GM18498 (cell line): Measurements from ENCODE around the gene ZBTB7B.
A peak's percentile ranks its signal among the peaks of the same experiment; 100 is the strongest.

Source experiments
- ATAC-seq: cut with Tn5 transposase; IDR thresholded peaks from one replicate; pipeline ENCODE4 v1.9.1; 2021; ENCODE audit warnings: mild to moderate bottlenecking, moderate library complexity; ENCODE audit not compliant: unreplicated experiment

The ZBTB7B gene

DNA sequence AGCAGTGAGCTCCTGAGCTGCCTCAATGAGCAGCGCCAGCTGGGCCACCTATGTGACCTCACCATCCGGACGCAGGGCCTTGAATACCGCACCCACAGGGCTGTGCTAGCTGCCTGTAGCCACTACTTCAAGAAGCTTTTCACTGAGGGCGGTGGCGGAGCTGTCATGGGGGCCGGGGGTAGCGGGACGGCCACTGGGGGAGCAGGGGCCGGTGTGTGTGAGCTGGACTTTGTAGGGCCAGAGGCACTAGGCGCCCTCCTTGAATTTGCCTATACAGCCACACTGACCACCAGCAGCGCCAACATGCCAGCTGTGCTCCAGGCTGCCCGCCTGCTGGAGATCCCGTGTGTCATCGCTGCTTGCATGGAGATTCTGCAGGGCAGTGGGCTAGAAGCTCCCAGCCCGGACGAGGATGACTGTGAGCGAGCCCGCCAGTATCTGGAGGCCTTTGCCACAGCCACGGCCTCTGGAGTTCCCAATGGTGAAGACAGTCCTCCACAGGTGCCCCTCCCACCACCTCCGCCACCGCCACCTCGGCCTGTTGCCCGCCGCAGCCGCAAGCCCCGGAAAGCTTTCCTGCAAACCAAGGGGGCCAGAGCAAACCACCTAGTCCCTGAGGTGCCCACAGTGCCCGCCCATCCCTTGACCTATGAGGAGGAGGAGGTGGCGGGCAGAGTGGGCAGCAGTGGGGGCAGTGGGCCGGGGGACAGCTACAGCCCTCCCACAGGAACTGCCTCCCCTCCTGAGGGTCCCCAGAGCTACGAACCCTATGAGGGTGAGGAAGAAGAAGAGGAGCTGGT lies 12.3 kb downstream of the ZBTB7B start:
- no peak for ATAC-seq

DNA sequence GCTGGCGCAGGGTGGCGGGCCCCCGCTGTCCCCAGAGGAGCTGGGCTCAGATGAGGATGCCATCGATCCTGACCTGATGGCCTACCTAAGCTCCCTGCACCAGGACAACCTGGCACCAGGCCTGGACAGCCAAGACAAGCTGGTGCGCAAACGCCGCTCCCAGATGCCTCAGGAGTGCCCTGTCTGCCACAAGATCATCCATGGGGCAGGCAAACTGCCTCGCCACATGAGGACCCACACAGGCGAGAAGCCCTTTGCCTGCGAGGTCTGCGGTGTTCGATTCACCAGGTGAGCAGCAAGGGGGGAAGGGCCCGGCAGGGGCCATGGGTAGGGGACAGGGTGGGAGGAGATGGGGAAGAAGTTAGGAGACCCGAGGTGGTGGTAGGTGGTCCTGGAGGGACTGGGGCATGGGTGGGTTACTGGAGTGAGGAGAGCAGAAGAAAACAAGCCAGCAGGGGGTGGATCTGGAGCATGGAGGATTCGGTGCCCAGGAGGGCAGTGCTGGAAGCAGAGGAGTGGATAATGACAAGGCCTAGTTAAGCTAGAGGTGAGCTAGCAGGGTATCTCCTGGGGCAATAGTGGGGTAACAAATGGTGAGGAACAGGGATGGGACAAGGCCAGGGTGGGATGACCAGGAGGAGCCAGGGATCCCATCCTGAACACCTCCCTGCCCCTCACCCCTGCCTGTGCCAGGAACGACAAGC lies 13.1 kb downstream of the ZBTB7B start:
- no peak for ATAC-seq

DNA sequence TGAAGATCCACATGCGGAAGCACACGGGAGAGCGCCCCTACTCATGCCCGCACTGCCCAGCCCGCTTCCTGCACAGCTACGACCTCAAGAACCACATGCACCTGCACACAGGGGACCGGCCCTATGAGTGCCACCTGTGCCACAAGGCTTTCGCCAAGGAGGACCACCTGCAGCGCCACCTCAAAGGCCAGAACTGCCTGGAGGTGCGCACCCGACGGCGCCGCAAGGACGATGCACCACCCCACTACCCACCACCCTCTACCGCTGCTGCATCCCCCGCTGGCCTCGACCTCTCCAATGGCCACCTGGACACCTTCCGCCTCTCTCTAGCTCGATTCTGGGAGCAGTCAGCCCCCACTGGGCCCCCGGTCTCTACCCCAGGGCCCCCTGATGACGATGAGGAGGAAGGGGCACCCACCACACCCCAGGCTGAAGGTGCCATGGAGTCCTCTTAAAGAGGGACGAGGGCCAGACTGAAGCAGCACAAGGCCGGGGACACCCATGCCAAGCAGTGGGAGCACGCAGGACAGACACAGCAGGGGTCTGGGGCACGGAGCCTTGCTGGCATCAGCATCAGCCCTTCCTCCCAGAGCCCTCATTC lies 13.7 kb downstream of the ZBTB7B start:
- ATAC-seq: no peak

DNA sequence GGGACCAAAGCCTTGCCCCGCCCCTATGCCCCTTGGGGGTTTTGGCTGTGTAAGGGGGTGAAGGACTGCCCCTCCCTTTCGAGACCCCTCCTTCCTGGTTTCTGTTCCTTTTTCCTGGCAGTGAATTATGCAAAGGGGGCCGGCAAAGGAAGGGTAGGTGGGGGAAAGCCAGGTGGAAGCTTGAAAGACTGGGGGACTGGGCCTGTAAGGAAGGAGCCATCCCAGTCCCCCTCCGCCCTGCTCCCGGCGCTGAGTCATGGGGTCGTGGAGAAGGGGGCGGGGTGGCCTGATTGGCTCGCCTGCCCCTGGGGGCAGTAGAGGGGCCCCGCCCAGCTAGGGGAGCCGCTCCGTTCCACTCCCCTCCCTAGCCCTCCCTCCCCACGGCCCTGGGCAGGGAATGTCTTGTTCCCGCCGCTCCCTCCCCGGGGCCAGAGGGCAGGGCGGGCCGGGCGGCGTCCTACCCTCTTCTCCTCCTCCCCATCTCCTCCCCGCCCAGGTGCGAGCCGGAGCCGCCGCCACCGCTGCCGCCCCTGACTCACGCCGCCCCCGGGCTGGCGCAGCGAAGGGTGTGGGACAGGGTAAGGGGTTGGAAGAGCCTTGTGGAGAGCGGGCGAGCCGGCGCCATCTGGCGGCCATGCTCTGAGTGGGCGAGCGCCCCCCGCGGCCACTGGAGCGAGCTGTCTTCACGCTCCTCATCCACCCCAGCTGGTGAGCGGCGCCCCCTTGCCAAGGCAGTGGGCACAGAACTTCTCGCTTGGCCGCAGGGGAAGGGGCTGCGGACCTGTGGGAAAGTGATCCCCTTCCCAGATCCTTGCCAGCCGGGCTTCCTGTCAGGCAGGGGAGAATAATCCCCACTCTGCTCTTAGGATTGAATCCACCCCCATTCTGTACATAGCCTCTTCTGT lies 14.7 kb downstream of the ZBTB7B start:
- peak; percentile 77 for ATAC-seq

DNA sequence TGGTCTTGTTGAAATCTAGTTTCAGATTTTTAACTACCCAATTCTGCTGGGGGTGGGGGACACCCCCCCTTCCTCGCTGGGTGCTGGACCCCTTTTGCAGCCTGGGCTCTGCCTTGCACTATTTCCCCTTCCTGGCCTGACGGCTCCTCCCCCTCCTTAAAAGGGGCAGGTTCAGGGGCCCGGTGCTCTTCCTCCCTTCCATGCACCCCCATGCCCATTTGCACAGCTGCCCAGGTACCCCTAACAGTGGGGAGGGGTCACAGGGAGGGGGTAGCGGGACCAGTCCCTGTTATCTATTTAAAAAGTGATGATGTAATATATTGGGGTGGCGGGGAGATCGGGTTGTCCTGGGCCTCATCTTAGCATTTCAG lies 15.3 kb downstream of the ZBTB7B start:
- ATAC-seq: no peak

DNA sequence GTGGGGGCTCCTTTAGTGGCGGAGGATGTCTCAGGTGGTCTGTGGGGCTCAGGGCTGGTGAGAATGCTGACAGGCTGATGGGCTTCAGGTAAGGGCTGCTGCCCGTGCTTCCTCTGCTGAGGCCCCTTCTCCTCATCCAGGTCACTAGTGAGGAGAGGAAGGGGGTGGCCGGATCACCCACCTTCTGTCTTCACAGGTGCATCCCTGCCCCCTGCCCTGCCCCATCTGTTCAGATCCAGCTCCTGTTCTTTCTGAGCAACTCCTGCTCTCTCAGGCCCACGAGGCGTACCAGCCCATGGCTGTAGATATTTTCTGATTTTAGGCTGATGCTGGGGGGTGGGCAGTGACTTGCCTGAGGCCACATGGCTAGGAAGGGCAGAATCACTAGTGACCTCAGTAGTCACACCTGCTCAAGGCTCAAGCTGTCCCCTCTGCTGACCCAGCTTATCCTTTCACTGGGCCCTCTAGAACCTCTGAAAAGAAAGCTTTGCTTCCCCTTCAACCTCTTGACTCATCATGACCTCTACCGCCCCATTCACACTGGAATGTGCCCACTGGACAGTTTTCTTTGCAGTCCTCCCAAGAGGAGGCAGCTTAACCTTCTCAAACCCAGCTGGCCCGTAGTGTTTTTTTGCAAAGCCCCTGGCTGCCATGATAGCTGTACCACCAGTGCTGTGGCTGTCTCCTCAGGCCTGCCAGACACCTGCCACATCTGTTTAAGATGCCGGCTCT lies 16.2 kb downstream of the ZBTB7B start:
- ATAC-seq: no peak

DNA sequence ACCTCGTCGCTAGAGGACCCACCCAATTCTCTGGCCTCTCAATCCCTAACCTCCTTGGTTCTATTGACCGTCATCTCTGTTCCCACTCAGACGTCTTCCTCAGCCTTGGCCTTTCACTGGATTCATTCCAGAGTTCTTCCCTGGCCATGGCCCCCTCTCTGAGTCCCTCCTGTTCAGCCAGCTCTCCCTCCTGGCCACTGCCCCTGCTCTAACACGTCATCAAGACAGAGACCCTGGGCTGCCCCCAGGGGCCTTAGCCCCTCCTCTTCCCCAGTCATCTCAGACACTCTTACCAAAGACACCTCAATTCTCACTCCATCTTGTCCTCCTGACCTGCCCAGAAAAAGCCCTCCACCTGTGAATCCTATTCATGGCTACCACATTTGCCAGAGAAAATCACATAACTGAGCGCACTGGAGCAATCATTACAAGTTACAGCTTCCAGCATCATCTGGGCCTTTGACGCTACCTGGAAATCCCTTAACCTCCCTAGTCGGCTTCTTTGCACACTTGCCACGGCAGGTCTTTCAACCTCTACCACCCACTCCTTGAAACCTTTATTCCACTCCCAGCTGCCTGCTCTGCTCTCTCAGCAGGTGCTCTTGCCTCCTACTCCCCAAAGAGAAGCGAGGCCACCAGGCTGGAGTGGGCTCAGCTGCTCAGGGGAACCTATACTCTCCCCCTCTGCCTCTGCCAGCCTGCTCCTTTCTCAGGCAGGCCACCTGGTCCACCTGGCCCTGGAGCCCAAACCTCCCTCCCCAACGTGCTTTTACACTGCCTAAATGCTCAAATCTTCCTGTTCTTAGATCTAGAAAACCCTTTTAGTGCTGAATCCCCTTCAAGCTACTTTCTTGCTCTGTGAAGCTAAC lies 17.0 kb downstream of the ZBTB7B start:
- ATAC-seq: no peak

DNA sequence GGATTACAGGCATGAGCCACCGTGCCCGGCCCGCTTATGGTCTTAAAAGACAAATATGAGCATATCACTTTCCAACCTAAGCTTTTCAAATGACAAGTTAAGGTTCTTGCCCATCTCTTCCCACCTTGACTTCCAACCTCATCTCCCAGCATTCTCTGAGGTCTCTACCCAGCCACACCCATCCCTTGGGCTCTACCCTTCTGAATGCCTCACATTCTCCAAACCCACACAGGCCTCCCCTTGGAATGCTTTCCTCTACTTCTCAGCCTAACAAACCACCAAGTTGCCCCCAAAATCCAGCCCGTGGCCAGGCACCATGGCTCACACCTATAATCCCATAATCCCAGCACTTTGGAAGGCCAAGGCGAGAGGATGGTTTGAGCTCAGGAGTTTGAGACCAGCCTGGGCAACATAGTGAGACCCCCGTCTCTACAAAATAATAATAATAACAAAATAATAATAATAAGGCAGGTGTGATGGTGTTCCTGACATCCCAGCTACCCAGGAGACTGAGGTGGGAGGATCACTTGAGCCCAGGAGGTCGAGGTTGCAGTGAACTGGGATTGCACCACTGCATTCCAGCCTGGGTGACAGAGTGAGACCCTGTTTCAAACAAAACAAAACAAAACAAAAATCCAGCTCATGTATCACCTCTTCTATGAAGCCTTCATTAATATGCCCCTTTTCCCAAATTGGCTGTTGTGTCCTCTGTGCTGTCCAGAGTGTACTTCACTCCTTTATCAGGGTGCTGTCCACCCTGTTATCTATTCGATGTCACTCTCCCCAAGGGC lies 19.7 kb downstream of the ZBTB7B start:
- ATAC-seq: no peak

DNA sequence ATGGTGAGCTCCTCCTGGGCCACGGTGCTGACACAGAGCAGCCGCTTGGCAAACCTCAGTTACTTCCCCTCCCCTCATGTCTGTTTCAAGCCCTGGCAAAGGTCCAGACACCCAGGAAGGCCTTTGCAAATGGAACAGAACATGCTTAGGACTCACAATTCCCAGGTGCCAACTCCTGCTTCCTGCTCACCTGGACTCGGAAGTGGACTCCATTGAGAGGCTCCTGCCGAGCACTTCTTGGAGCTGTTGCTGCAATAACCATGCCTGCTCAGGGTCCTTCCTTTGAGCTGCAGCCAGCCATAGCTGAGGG lies 20.3 kb downstream of the ZBTB7B start:
- ATAC-seq: no peak

DNA sequence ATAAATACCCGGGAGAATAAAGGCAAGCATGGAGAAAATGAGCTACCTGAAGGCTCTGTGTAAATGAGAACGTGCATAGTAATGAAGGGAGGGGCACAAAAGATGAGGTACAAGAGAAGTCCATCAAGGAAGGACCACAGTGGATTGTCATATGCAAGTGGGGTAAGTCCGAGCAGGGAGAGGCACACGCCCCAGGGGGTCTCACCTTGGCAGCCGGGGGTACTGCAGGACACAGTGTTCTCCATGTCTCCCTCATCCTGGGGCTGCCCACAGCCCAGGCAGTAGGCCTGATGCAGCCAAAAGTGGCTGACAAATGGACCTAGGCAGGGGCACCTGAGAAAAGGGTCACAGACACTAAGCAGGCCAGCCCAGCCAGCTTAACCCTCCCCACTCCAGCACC lies 21.0 kb downstream of the ZBTB7B start:
- no peak for ATAC-seq

DNA sequence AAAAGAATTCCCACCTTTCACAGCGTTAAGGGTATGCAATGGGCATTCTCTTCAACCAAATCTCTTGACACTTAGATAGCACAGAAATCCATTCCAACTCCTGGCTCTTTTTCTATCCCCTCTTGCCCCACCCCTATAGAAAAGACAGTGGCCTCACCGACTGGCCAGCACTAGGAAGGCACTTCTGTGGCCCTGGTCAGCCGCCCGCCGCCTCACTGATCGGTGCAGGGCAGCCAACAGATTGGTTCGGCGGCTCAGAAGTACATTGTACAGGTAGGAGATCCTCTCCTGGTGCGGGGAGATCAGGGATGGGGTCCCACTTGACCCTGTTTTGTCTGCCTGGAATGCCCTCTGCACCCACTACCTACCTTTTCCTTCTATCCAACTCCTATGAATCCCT lies 21.7 kb downstream of the ZBTB7B start:
- ATAC-seq: no peak

DNA sequence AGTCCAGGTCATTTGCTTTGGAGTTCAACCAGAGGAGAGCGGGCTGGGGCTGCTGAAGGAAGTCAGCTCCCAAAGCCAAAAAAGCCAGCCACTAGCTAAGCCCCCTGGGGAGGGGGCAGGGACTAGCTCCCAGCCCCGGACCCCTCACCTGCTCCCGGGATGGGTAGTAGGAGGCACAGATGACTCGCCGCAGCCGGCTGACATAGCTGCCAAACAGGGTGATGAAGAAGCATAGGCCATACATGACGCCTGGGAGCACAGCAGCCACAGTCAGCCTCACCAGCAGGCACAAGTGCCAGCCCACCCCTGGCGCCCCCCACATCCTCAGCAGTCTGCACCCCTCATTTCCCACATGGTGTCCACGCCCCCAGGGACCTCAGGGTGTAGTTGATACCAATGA lies 23.6 kb downstream of the ZBTB7B start:
- no peak for ATAC-seq

DNA sequence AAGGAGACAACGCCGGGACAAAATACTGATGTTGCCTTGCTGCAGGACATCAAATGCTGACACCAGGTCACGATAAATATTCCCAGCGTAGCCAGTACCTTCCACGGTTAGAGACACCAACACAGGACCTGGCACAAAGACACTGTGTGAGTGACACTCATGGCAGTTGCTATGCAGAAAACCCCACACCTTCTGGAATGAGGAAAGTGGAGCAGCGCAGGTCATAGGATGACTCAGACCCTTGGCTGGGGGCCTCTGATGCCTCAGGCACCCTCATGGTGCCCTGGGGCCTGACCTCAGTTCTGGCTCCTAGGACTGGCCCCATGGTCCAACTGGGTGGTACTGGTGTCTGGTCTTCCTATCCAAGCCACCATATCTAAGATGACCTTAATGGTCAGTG lies 24.0 kb downstream of the ZBTB7B start:
- ATAC-seq: no peak

DNA sequence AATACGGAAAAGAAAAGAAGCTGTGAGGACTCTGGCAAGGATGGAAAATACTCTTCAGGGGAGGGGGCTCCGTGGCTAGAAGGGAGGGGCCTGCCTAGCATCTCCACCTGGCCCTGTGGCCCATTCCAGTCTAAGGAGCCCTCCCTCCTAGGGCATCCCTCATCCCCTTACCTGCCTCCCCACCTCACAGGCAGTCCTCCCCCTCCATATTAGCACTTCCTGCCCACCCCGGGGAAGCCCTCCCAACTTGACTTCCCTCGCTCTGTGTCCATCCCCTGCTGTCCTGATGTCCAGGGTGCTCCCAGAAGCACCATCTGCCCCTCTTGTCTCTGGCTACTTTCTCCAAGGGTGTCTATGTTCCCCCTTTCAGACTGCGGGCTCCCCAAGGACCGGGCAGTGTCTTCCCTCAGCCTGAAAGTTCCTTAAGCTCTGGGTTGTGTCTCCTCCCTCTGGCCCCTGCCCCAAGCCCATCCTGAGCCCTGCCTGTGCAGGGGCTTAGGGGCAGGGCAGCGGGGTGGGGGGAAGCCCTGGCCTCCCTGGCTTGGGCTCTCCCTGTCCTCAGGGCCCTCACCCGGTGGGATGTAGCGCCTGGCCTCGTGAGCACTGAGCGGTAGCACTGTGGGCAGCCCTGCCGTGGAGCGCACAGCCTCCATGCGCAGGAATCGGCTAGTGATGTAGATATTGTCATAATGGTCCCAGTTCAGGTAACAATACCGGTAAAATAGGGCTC lies 27.1 kb downstream of the ZBTB7B start:
- no peak for ATAC-seq

DNA sequence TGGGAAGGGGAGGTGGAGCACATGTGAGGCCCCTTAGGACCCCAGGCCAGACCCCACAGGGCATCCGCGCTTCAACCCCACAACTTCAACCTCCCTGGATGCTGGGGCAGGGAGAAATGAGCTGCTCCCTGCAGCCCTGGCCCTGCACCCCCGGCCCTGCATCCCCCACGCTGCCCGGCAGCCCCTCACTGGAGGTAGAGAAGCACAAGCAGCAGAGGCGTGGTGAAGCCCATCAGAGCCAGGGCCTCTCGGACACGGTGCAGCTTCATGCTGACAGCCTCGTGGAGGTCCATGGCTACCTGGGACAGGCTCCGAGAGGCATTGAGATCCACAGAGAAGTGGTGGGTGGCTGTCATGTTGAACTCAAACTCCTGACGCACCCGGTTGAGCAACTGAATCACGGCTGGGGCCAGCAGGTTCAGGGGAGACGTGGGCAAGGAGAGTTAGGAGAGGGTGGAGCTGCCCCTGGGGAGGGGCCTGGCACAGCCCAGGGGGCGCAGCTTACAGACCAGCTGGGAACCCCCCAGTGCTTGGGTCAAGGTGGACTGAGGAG lies 27.7 kb downstream of the ZBTB7B start:
- no peak for ATAC-seq

DNA sequence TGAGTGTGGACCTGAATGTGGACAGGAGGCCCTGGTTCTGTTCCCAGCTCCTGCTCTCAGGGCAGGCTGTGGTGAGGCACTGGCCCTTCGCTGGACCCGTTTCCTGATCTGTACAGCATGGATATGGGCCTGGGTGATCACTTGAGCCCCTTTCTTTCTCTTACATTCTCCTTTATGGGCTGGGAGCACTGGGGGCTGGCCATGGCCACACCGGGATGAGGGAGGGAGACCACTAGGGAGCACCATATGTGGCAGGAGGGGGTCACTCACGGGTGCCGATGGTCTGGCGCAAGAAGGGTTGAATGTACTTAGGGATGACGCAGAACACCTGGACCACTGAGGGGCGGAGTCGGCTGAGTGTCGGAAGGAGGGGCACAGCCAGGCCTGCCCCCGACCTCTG lies 28.3 kb downstream of the ZBTB7B start:
- no peak for ATAC-seq

DNA sequence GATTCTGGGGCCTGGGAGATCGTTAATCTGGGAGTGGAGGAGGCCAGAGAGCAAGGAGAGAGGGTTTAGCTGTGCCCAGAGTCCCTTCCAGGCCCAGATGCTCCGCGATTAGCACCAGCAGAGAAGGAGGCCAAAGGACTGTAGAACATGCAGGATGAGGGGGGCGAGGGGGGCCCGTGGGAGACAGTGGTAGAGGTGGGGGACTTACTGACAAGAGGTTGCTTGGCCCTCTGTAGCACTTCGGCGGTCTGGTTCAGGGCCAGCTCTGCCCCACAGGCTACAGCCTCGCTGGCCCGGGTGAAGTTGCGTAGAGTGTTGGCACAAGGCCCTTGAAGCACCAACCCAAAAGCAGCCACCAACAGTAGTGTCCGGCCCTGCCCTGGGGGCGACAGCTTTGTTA lies 30.3 kb downstream of the ZBTB7B start:
- no peak for ATAC-seq

DNA sequence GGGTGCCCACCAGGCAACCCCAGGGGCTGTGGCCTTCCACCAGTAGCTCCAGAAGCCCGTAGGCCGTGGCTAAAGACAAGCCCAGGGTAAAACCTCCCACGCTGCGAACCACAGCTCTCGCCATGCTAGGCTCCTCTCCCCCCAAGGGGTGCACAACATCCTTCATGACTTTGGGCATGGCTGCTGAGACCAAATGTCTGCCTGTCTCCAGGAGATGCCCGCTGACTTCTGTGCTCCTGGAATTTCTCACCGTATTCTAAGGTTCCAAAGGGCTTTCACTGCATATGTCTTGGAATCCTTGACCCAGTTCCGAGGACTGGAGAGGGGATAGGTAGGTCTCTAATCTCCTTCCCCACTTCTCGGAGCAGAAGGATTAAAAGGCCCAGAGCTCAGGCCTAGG lies 30.9 kb downstream of the ZBTB7B start, which contains the start of the genes DCST1 and DCST2:
Gene DCST1, plus strand, starts transcription at position 301 of the 400 bp plus-strand sequence. CDS start 213 bp downstream, outside the sequence.
Gene DCST2, minus strand, starts transcription at position 258 of the 400 bp plus-strand sequence. Its CDS starts 80 bp downstream, at position 178.
- ATAC-seq: no peak
